Fibroblast of skin of left biceps (primary cell): ENCODE results near the gene KLF15.

Experiments
- DNase-seq, 2 experiments: peaks; one replicate each; pipeline ENCODE4 v3.0.0-alpha.2; 2013; ENCODE audit warnings: low read depth in 2 of 2

Gene KLF15

DNA sequence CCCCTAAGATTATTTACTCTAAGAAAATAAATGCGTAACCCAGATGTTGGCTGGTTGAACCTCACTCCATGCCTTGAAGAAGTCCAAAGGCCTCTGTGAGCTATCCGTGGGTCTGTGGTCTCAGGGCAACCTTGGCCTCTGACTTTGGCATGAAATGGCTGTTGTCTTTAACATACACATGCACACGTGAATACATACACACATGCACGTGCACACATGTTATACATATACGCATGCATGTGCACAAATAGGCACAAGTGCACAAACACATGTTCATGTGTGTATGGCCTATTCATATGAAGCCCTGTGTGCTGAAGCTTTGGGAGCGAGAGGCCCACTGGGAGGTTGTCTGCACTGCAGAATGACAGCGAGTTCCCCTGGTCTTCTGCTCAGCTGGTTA lies 50.8 kb downstream of the KLF15 start:
- DNase-seq: no peak

DNA sequence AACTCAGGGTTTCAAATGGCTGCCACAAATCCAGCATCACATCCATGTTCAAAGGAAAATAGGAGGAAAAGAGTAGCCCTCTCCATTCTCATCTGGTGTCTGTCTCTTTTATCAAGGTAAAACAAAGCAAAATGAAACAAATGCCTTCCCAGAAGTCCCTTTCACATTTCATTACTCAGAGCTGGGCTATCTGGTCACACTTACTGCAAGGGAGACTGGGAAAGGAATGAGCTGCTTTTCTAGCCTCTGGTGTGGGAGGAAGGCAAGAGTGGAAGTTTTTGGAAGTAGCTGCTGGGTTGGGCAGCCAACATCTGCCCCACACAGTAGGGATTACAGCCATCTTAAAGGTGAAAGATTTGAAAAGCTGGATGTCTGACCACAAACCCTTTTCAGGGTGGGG lies 51.8 kb downstream of the KLF15 start:
- no peak for DNase-seq

DNA sequence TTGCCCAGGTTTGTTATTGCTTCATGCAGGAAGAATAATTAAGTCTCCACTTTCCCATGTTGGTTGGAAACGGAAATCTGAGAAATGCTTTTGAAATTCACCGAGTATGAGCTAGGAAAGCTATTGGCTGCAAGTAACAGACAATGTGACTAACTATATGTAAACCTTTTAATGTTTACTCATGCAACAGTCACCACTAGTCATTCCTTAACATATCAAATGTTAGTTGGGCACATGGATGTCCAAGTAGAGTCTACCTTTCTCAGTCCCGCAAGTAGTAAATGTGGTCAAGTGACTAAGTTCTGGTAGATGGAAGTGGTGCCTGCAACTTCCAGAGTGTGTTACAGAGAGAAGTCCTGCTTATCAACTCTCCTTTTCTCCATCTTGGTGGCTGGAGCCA lies 52.5 kb downstream of the KLF15 start:
- DNase-seq: no peak

DNA sequence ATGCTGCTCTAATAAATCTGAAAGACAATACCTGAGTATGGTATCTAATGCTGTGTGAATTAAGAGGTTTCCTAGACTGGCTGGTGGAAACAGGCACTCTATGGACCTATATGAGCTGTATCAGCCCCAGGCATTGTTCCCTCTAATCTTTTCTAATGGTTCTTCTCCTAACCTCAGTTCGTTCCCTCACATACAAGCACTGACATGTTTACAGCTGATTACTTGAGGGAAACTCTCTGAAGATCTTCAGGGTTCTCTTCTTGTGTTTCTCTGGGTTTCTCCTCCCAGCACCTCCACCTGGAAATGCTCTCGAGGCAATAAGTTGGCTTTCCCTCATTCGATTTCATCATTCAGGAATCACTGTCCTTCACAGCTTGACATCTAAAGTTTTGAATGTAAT lies 52.9 kb downstream of the KLF15 start:
- DNase-seq: no peak

DNA sequence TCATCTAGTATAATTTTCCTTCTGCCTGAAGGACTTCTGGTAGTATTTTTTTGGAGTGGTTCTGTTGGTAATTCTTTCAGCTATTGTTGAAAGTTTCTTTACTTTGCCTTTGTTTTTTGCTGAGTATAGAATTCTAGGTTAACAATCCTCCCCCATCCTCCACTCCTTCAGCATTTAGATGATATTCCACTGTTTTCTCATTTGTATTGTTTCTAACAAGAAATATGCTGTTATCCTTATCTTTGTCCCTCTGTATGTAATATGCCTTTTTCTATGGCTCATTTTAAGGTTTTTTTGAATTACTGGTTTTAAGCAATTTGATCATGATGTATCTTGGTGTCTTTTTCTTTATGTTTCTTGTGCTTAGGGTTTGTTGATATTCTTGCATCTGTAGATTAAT lies 53.9 kb downstream of the KLF15 start:
- no peak for DNase-seq

DNA sequence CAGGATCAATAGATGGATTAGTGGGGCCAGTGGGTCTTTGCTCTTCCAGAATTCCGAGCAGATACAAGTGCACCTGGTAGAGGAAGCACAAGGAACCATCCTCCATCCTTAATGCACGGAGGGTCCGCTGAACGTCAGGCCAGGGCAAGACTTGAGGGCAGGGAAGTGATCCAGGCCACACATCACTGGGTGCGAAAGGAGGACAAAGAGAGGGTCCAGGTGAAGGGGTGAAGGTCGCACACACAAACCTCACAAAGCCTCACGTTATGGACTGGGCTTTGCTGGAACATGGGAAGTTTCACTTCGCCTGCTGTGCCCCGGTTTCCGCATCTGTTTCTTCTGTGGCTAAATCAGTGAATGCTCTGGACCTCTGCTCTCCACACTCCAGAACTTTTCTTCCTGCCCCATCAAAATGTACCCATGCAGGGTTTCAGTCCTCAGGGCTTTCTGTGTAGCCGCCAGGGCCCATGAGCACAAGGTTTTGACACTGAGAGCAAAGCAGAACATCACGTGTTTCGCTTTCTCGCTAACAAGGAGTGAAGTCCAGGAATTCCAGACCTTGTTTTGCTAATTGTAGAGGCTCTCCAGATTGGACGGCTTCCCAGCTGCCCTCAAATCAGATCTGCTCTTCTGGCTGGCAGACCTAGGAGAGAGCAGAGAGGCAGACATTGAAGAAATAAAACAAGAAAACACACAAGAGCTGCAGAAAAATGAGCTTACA lies 56.3 kb downstream of the KLF15 start:
- no peak for DNase-seq

DNA sequence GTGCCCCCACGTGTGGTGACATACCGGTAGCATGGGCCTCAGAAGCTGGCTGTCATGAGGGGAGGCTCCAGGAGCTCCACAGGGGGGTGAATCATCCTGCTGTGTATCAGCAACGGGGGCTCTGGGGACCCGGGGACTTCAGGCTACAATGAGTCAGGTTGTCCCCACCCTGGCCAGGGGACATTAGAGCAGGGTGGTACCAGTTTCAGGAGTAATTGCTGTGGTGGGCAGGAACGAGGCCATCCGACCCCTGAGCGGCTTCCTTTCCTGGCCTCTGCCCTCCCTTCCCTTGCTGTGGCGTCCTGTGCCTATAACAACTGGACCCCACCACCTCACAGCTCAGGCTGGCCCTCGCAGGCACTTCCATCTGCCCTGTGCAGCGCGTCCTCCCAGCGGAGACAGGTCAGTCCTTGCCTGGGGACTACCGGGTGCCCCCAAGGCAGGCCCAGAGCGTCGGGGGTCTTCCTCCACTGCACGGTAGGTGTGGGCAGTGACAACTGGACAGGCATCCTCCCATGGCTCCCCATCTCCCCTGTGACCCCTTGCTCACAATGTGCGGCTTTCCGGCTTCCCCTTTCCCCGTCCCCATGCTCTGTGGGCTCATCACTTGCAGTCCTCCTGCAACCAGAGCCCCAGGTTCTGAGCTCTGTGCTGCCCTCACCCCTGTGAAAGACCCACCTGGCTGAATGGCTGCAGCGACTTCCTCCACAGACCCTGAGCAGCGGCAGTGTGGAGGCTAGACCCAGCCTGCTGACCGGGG lies 57.0 kb downstream of the KLF15 start:
- DNase-seq: no peak

DNA sequence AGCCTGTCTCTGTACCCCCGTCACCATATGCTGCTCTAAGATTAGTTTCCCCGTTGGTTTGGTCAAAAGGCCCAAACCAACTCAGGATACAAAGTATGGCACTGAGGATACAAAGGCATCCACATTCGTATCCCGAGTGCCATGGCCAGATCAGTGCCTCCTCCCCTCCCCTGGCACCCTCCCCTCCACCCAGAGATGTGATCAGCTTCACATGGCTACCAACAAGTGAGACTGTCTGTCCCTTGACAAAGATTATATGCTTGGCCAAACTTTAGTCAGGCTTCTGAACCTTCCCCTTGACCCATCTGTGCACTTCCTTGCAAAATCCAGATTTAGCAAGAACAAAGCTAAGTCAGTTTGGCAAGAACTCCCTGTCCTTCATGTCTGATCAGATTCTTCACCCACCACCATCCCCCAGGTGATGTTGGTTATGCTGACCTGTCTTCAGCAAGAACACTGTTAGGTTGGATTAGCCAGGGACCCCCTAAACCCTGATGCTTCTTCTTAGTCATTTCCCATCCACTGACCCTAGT lies 61.7 kb downstream of the KLF15 start:
- DNase-seq: no peak

DNA sequence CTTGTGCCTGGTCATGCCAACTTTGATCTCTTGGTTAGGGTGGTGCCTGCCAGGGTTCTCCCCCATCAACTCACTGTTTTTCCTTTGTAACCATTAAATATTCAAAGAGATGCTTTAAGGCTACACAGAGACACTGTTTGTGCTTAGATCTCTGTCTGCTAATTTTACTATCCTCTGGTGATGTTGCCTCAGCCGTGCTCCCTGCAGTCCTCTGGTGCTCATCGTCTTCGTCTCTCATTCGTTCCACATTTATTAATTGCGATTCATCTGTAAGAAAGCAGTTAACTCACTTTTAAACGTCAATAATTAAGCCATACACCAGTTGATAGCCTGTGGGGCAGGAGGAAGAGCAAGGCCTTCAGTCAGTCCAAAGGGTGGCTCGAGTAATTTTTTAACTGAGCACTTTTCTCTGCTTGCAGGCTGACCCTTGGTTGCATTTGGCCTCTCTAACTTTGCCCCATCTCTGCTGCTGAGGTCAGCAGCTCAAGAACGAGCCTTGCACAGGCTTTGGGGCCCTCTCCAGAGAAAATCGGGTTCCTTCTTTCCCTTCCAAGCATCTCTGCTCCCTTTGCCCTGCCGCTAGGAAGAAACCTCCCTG lies 62.9 kb downstream of the KLF15 start:
- DNase-seq: no peak

DNA sequence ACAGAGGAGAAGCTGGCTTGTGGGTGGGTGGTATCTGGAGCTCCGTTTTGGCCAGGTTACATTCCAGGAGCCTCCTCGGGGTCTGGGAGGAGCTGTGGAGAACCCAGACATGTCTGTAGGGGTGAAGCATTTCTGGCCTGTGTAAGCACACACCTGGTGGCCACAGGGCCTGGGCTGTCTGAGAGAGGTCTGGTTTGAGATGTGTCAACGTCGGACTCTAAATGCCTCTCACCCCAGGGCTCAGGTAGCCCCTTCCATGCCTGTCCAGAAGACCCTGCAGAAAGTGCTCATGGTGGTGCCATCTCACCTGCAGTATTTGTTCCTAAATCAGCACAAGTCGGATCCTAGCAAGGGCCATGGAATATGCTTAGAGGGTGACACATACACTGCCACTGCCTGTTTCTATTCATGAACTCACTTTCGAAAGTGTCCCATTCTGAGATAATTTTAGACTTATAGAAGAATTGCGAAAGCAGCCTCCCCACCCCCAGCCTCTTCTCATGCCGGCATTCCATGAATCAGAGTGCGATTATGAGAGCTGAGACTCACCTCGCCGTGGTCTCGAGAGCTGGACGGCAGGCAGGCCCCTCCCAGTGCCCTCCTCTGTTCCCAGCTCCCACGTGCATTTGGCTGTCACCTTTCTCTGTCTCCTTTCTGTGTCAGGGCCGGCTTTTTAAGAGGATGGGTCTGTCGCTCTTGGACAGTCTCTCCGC lies 63.7 kb downstream of the KLF15 start:
- no peak for DNase-seq
